Measurements from ENCODE around the gene ACAD10.

GRCh38 chr12:111803851-111804250 is 118.0 kb downstream of the ACAD10 start:
- TF ChIP-seq NFYB (CRISPR knock-in tag; conservative IDR thresholded peaks at IDR 0.05; ENCODE audit: low read depth): no peak
- no peak for TF ChIP-seq ARID4B (CRISPR knock-in tag; IDR thresholded peaks at IDR 0.05; ENCODE audit: borderline replicate concordance)
- no peak for TF ChIP-seq KAT7 (CRISPR knock-in tag; IDR thresholded peaks at IDR 0.05; ENCODE audit: borderline replicate concordance)
- no peak for TF ChIP-seq CTCF (IDR thresholded peaks at IDR 0.05)
